ENCODE data around the gene MKS1.

Gene MKS1

DNA sequence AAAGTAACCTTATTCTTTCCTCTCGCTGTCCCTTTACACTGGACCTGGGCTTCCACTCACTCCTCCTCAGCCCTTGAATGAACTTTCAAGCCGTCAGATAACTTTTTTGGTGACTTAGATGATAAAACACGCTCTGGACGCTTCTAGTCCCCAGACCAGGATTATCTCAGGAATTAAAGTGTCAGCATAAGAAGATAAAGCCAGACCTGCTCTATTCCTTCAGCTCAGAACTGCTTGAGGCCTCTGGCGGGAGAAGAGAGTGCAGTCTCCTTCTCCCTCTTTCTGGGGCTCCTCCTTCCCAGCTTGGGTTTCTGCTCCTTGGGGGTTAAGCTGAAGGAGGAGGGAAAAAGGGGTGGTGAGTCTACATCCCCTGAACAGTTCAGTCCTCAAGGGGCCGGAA, 25.9 kb upstream of the MKS1 start:
- no peak for DNase-seq

DNA sequence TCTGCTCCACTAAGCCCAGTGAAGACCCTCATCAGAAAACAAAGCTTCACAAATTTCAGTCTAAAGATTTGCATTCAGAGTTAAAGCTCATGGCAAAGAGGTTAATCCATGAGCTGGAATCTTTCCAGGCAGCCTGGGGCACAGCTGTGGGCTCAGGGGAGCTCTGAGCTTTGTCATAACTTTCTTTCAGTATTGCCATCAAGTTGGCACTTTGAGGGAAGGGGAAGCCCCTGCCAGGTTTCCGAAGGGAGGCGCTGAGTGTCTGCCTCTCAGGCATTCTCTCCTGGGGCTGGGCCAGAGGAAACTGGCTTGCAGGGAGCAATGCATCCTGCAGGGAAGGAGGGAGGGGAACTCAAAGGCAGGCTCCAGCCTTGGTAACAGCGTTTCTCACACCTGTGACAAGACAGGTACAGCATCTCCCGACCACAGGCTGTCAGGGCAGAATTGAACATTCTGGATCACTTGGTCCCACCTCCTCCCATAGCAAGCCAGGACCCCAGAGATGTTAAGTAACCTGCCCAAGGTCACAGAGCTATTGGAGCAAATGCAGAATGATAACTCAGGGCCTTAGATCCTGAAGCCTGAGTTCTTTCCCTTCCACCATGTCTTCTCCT, 23.2 kb upstream of the MKS1 start:
- no peak for DNase-seq

DNA sequence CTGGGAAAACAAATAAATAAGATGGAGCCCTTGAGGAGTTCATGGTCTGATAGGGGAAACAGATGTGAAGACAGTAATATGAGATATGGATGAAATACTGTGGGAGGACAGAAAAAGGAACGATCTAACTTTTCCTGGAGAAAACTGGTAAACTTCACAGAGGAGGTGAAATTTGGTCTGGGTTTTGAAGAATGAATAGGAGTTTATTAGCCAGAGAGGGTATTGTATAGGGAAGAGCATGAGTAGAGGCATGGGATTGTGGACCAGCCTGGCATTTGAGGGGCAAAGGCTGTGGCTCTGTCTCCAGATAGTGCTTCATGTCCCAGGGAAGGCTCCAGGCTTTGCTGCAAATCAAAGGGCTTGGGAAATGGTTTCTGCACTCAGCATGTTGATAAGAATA, 20.9 kb upstream of the MKS1 start:
- DNase-seq, result no peak

DNA sequence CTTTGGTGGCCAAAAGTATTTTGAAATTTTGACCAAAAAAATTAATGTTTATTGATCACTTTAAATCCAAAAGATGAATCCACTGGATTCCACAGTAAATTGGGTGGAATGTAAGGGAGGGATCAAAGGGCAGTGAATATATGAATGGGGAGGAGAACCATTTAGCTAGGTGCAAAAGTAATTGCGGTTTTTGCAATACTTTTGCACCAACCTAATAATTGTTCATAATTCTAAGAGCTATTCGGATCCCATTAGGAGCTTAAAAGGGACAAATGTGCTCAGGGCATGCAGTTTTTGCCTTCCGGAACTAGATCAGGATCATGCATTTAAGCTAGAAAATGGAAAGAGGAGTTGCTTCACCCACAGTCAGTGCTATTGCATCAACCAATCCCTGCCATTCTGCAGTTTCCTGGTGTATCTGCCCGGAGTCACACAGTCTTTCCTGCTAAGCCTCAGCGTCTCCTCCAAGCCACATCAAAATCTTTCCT, 19.1 kb upstream of the MKS1 start, which contains the start of gene LPO:
Gene LPO, plus strand, starts transcription at position 438 of the 488 bp plus-strand sequence. CDS start 4,396 bp downstream, outside the sequence.
- no peak for DNase-seq

DNA sequence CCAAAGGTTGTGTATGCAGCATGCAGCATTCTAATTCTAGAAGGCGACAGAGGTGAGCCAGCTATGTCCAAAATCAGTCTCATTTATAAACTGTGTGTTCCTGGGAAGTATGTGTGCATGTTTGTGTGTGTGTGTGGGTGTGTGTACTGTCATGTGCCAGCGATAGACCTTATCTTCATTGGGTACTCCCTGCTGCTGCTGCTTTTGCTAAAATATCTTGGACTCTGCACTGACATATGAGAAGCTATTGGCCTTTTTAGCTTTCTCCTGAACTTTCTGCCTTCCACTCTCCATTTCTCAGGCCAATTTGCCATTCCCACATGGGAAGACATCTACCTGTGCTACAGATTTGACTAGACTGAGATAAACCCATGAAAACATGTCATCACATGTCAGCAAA, 17.3 kb upstream of the MKS1 start:
- DNase-seq, result no peak

DNA sequence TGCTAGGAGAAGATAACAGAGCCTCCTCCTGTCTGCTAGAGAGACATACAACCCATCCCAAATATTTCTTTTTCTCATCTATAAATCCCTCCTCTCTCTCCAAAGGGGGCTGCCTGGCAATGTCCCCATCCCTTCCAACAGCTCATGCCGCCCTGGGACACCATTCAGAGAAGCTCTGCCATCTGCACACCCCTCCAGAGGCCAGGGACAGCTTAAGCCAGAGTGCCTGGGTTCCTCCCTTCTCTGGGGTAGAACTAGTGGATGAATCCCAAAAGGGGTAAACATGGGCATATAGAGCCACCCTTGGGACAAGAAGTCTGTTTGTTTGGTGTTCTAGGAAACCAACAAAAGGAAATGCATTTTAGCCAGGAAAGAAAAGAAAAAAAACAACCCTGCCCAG, 16.8 kb upstream of the MKS1 start:
- no peak for DNase-seq

DNA sequence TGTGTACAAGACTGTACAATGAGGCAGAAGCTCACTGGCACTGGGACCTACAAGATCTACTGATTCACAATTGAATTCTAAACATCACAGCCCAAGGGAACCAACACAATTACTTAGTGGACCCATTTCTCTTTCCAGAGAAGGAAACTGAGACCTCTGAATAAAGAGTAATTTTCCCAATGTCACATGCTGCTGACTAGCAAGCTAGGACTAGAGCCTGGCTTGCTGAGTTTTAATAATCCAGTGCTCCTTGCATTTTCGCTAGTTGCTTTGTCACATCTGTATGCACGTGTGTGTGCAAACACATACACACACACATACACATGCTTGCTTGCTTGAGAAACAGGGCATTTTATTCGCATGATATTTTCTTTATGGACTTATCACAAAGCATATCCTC, 15.5 kb upstream of the MKS1 start:
- no peak for DNase-seq

DNA sequence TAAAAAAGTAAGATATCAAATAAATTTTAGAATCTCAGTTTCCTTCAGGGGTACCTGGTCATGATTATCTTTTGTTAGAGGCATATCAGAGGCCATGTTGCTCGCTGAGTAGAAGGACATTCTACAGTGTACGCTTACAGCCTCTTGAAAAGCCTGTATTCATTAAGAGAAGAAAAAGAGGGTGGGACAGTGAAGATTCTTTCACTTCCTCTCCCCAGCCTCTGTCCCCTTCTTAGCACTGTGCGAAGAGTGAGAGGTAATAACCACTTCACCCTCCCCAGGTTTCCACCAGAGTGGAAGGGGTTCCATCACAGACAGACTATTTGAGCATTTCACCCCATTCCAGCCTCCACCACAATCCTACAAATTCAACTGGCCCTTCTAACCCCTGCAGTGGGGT, 14.5 kb upstream of the MKS1 start:
- DNase-seq, result no peak

DNA sequence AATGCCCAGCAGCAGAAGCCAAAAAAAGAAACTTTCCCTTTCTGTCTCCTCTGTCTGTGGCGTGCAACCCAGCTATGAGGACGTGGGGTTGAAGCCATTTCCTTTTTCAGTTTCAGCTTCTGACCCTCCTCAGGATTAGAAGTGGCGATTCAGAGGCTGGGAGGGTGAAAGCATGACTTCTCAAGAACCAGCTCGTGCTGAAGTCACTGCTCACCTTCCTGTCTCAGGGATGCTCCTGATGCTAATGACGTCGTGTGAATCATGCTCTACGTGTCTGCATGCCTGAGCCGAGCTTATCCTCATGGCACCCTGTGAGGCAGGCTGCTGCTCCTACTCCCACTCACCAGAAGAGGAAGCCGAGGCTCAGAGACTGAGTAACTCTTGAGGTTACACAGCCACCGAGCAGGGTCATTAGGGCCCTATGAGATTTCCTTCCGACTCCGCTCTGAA, 13.7 kb upstream of the MKS1 start:
- no peak for DNase-seq

DNA sequence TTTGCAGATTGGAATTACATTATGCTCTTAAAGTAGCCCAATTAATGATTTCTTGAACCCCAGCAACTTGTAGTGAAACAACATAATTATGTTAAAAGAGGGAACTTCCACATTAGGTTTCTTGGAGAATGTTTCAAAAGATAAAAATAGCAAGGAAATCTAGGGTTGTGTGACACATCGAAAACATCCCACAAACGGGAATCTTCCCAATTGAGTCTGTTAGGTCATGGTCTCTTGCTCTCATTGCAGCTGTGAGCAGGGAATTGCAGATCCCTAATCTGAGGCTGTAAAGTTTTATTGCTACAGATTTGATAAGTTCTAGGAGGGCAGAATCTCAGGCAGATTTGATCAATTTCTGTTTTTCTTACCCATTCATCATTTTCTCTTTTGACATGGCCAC, 12.6 kb upstream of the MKS1 start:
- DNase-seq, result no peak

DNA sequence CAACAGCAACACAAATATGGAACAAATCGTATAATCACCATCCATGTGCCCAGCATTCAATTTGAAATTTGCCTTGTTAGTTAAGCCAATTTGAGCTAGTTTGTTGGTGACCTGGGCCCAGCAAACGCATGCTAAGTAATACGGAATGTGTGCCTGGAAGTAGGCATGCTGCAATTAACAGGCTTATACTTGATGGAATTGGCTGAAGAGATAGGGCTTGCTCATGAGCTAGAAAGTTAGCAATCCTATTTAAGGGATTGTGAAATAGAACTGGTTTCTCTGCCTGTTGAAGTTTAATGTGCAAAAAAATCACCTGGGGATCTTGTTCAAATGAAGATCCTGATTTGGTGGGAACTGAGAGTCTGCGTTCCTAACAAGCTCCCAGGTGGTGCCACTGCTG, 10.8 kb upstream of the MKS1 start:
- no peak for DNase-seq

DNA sequence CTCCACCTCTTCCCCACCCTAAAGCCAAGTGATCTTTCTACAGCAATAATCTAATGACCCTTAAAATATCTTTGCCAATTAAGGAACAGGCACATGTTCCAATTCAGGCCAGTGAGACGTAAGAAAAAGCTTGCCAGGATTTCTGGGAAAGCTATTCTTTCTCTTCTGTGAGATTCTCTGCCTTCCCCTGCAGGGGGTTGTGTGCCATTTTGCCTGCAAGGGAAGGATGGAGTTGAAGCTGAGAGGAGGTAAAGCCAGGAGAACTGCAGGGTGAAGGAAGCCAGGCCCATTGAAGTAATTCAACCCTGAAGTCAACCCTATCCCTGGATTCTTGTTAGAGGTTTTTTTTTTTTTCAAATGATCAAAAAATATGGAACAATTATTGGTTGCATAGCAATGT, 10.3 kb upstream of the MKS1 start:
- DNase-seq, result no peak

DNA sequence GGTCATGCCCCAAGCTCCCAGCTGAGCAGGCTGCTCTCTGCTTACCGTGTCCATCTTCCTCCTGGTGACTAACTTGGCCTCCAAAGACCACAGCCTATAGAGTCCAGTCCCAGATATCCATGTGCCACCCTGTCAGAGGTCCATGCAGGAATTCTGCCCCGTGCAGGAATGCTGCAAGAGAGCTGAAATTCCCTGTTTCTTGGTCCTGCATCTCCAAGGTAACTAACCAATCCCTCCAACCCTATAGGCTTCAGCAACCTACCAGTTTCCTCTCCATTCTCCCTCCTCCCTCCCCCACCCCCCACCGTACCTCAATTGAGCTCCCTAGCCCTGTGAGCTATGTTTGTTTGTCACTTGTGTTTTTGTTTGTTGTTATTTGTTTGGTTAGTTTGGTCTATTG, 9.6 kb upstream of the MKS1 start:
- no peak for DNase-seq

DNA sequence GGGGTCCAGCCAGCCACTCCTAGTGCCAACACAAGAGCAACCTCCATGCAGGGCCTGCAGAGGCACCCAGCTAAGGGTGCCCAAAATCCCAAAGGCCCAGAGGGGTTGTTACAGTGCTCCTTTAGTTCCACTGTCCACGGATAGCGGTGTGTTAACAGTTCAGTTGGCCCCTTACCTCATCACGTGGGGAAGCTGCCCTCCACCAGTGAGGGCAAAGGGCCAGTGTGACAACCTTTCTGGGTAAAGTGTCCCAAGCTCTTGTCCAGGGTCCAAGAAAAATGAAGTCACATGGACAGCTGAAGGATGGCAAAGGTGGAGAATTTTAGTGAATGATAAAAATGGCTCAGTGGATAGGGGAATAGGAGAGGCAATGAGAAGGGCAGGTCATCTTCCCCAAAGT, 8.7 kb upstream of the MKS1 start:
- no peak for DNase-seq

DNA sequence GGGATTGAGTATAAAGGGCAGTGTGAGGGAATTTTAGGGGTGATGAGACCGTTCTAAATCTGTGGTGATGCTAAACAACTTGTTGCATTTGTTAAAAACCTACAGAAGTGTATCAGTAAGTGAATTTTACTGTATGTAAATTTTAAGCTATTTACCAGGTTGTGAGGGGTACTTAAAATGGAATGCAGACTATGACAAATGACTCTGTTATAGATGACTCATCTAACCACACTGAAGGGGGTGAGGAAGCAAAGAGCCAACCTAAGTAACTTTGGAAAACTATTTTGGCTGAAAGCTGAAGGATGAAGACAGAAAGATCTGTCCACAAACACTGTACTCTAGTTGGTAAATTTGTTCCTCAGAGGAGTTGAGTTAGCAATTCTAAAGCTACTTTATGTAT, 5.3 kb upstream of the MKS1 start:
- no peak for DNase-seq

DNA sequence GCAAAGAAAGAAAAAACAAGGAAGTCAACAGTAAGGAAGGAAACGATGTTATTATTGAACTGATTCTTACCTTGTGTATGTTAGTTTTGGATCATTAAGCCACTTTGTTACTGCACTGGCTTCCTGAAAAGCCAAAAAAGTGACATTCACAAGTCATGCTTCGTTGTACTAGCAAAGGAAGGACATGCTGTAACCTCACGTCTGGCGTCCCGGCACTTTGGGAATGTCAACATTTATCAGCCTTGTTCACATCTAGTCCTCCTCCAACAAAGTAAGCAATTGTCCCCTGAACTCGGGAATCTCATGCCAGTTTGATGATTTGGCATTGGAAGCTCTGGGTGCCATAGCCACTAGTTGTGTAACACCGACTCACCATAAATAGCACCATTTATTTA, 731 bp upstream of the MKS1 start:
- DNase-seq, result no peak

DNA sequence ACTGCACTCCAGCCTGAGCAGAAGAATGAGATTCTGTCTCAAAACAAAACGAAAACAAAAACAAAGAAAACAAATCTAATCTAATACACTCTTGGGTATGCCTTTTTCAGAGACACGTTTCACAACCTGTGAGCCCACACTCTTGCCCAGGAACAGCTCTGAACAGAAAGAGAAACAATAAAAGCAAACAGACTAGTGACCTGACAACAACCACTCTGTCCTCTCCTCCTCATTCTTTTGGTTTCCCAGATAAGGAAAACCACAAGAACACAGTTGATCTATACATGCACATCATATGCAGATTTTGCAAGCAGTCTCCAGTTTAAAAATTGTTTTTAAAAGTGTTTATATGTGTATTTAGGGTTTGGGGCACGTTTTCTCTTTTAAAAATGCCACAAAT, 1.3 kb downstream of the MKS1 start:
- no peak for DNase-seq

DNA sequence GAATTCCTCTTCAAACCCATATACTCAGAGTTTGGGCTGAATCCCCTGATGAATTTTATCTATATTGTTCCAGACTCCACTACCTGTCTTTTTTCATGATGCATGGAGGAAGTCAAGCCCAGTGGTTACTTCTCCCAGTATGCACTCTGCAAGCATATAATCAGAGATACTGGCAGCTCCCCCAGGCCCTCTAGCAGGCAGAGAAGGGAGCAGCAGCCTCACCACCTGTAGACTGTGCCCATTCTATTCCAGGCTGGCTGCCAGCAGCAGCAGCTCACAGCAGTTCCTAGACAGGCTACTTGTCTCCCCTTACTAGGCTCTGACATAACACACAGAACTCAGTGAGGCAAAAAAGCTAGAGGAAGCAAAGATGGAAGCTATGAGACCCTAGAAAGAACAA, 3.4 kb downstream of the MKS1 start:
- DNase-seq, result no peak

DNA sequence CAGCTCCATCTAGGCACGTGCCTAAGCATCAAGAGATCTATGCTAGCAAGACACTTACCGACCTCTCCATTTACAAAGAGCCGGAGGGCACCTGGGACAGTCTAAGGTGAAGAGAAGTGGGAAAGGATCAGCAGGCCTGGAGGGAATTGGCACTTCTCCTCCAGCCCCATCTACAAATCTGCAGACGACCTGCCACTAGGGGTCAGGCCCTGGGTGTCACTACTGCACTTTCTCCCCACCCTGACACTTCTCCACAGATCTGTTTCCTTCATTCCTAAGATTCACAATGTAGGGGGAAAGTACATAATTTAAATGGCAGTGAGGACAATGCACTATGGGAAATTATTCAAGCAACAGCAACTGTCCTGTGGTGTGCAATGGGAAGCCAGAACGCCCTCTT, 8.1 kb downstream of the MKS1 start:
- DNase-seq, result no peak

DNA sequence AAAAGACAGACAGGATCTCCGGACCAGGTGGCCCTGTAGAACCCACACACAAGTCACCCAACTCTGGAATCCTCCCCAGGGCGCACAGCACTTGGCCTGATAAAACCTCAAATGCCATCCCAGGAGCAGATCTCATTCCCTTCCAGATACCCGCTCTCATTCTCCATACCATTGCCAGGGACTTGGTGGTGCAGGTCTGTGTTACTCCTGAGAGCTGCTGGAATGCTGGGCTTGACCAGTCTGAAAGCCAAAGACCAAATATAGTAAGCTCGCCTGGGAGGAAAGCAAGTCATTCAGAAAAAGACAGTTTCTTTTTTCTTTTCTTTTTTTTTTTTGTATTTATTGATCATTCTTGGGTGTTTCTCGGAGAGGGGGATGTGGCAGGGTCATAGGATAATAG, 10.7 kb downstream of the MKS1 start:
- DNase-seq, result no peak

DNA sequence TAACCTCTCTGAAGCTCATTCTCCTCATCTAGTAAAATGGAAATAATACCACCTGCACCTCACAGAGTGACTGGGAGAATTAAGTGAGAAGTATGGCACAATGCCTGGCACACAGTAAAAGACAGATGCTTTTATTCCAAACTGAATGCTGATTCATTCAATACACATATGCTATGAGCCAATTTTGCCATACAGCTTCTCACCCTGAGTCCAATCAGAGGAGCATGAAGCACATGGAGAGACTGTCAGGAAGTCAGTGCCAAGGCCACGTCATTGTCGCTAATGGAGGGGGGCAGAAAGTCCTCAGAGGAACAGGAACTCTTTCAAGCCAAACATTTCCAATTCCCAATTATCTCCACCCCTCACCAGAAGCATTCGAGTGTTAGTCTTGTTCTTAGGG, 11.6 kb downstream of the MKS1 start:
- no peak for DNase-seq

DNA sequence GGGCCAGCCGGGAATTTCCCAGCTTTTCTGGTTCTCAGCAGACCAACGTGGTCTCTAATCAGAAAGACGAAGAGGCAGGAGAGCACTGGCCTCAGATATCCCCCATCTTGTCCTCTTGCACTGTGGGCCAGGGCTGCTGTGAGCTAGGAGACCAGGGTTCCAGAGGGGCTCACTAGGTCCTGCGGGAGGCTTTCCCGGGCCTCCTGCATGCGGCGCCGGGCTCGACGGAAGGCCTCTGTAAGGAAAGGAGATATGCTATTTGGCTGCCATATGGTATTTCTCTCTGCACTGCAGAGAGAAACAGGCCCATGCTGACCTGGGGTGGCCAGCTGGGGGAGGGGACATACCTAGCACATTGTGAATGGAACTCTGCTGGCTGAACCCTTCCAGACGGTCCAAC, 13.1 kb downstream of the MKS1 start:
- DNase-seq, result no peak

DNA sequence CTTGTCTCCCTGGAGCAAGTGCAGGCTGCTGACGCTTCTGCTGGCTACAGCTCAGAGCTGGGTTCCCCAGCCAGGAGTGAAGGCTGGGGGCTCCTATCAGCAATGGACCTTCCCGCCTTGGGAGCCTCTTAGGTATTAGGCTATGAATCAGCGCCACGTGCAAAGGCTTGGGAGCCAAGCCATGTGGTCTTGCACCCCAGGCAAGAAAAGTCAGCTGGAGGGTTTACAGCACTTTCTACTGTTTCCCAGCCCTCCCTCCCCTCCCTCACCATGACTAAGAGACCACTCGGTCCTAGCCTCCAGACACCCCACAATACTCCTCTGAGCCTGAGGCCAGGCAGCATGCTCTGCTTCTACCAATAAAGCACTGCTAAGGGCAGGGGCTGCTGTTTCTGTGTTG, 14.3 kb downstream of the MKS1 start:
- DNase-seq, result no peak

DNA sequence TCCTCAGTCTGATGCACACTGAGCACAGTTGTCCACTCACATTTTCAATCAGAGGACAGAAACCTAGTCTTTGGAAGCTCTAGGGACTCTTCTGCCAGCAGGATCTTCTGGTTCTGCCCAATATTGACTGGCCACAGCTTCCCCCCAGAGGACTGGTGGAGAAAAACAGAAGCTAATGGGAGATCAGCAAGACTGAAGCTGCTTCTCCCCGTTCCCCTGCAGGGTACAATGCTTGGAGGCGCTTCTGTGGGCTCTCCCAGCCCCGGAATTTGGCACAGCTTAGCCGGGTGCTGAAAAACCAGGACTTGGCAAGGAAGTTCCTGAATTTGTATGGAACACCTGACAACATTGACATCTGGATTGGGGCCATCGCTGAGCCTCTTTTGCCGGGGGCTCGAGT, 16.2 kb downstream of the MKS1 start:
- no peak for DNase-seq

DNA sequence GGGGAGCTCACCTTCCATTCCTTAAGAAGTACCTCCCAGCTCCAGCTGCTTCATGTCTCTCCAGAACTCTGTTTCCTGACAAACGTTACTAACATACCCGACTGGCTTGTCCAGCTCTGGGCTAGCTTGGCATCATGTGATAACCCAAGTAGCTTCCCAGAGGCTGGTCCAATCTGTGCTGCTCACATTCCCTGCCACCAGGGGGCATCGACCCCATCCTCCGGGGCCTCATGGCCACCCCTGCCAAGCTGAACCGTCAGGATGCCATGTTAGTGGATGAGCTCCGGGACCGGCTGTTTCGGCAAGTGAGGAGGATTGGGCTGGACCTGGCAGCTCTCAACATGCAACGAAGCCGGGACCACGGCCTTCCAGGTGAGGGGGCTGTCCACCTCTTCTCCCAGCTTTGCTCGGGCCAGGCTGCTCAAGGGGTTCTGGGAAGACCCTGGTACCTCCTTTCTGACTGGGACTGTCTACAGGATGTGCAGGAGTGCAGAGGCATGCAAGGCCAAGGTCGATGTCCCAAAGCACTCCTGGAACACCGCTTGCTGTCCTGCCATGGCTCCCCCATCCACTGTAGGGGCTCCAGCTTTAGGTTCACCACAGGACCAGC, 18.9 kb downstream of the MKS1 start:
- peak; percentile 68 for DNase-seq

All from NCI-H526 treated with DMSO at 0.1 percent for 48 hours (cell line).